GM21619 (cell line): Measurements from ENCODE around the gene PIK3R6.
"Not testable (repeated sequence)": the region's sequence is repeated elsewhere in the genome, so short reads cannot be mapped to it uniquely, and the experiment has no call there.

Experiments used
- ATAC-seq: cut with Tn5 transposase; IDR thresholded peaks from one replicate; pipeline ENCODE4 v1.9.1; 2021; ENCODE audit not compliant: unreplicated experiment

The PIK3R6 gene

GRCh38 chr17:8829036-8829941 is 38.2 kb downstream of the PIK3R6 start:
- ATAC-seq, result no peak

- ATAC-seq, result no peak
Measured at GRCh38 chr17:8828517-8828875, 39.0 kb downstream of the PIK3R6 start.

- ATAC-seq, result no peak
Measured at GRCh38 chr17:8826808-8827435, 40.6 kb downstream of the PIK3R6 start.

GRCh38 chr17:8825802-8826201 is 41.7 kb downstream of the PIK3R6 start:
- ATAC-seq, result no peak

- no peak for ATAC-seq
Measured at GRCh38 chr17:8823279-8823678, 44.2 kb downstream of the PIK3R6 start.

- ATAC-seq, result no peak
Measured at GRCh38 chr17:8822401-8823035, 45.0 kb downstream of the PIK3R6 start.

- ATAC-seq, result no peak
Measured at GRCh38 chr17:8821446-8822105, 45.9 kb downstream of the PIK3R6 start.

- no peak for ATAC-seq
Measured at GRCh38 chr17:8820311-8821010, 47.0 kb downstream of the PIK3R6 start.

- no peak for ATAC-seq
Measured at GRCh38 chr17:8818654-8819330, 48.7 kb downstream of the PIK3R6 start.

- no peak for ATAC-seq
Measured at GRCh38 chr17:8818047-8818446, 49.4 kb downstream of the PIK3R6 start.

- peak; percentile 92 for ATAC-seq
Measured at GRCh38 chr17:8806926-8807550, 60.4 kb downstream of the PIK3R6 start.

- peak; percentile 5 for ATAC-seq
Measured at GRCh38 chr17:8806253-8806925, 61.1 kb downstream of the PIK3R6 start.

- not testable (repeated sequence) for ATAC-seq
Measured at GRCh38 chr17:8805396-8805795, 62.1 kb downstream of the PIK3R6 start.

GRCh38 chr17:8803531-8804420 is 63.7 kb downstream of the PIK3R6 start:
- ATAC-seq, result no peak

GRCh38 chr17:8801135-8801840 is 66.2 kb downstream of the PIK3R6 start:
- no peak for ATAC-seq

- ATAC-seq, result no peak
Measured at GRCh38 chr17:8800656-8801055, 66.8 kb downstream of the PIK3R6 start.

- ATAC-seq, result no peak
Measured at GRCh38 chr17:8799570-8800212, 67.8 kb downstream of the PIK3R6 start.
